ENCODE data around the gene GMDS. TPM values are rescaled to one million over a fixed set of nuclear protein-coding genes. Genes with fewer than 3 reads are reported as not detected.
A peak's percentile ranks its signal among the peaks of the same experiment; 100 is the strongest.

GMDS gene
- total and polyA plus RNA-seq, 2 donors (not counting 3 experiments of a cell fraction or from before 2014, with no cell fraction given) = 9.8 to 23.5 TPM

DNA sequence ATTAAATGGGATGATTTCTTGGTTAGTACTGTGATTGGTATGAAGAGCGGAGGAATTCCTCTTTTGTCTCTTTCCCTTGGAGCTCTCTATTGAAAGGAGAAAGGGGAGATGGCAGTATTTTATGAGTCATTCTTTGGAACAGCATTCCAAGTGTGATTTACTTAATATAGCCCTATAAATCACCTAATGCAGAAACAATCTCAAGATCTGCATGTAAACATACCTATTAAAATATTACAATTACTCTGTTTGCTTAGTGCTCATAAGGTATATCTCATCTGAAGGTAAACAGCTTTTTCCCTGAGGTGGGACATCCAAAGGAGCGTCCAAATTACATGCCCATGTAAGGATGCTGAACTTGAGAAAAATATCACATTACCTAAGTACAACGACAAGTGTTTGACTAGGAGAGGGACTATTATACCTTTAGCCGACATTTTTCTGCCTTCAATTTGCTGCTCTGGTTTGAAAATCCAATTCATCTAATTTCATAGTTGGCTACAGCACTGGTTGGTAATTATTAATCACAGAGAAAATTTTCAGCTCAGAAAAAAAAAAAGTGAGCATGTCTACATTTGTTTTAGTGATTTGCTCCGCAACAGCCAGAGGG is 406.7 kb downstream of the GMDS start:
- no peak overlapping the region for H3K9ac ChIP-seq (replicated peaks; ENCODE audit: extremely low read depth, insufficient read depth, low read length)
- FAIRE-seq = no peak
- H3K9me3 ChIP-seq (replicated peaks; ENCODE audit: control insufficient read depth, insufficient read depth, low read length) = no peaks in the 10 kb centered on the region
- H3K4me3 ChIP-seq (replicated peaks in 1 of 3; ENCODE audit: insufficient read depth in 1 of 3, low read depth in 1 of 3, low read length in 3 of 3) = no peak overlapping the region
- no peaks in the 10 kb centered on the region for H3K27me3 ChIP-seq (ENCODE audit: control insufficient read depth in 2 of 2, insufficient read depth in 2 of 2, low read length in 2 of 2)
- no peak overlapping the region for H3K27ac ChIP-seq (ENCODE audit: insufficient read depth, low read depth, low read length)
- H3K9me1 ChIP-seq (replicated peaks; ENCODE audit: control insufficient read depth, extremely low read depth, insufficient read depth, low read length) = no peaks in the 10 kb centered on the region
- no peak overlapping the region for H2AFZ ChIP-seq (ENCODE audit: low read depth, low read length)
- peak; percentile 52 for DNase-seq (ENCODE audit: low read depth, low spot score)
- no peaks in the 10 kb centered on the region for H4K20me1 ChIP-seq (replicated peaks; ENCODE audit: control insufficient read depth, extremely low read depth, insufficient read depth, low read length)
- TF ChIP-seq POLR2AphosphoS5 (IDR thresholded peaks at IDR 0.05; ENCODE audit: insufficient read depth, low read depth, low read length) = no peak
- no peak for TF ChIP-seq EZH2 (IDR thresholded peaks at IDR 0.05; ENCODE audit: borderline replicate concordance, low read depth, low read length, severe bottlenecking)
- TF ChIP-seq, protein P1, sequence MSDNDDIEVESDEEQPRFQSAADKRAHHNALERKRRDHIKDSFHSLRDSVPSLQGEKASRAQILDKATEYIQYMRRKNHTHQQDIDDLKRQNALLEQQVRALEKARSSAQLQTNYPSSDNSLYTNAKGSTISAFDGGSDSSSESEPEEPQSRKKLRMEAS (IDR thresholded peaks at IDR 0.05; ENCODE audit: insufficient read depth, insufficient read length) = no peak
- TF ChIP-seq MYC (IDR thresholded peaks at IDR 0.05; ENCODE audit: low read depth, low read length) = no peak
- no peak for TF ChIP-seq POLR2A (IDR thresholded peaks at IDR 0.05; ENCODE audit: low read depth, low read length)
- TF ChIP-seq GATA2 (IDR thresholded peaks at IDR 0.05; ENCODE audit: insufficient read depth, insufficient read length, low read depth, low read length) = no peak
- TF ChIP-seq FOS (IDR thresholded peaks at IDR 0.05; ENCODE audit: borderline replicate concordance, insufficient read depth, low read length) = peak; percentile 47
- peak; percentile 61 for TF ChIP-seq JUN (IDR thresholded peaks at IDR 0.05; ENCODE audit: borderline replicate concordance, insufficient read depth, insufficient read length, low read depth)
- TF ChIP-seq, protein P2, sequence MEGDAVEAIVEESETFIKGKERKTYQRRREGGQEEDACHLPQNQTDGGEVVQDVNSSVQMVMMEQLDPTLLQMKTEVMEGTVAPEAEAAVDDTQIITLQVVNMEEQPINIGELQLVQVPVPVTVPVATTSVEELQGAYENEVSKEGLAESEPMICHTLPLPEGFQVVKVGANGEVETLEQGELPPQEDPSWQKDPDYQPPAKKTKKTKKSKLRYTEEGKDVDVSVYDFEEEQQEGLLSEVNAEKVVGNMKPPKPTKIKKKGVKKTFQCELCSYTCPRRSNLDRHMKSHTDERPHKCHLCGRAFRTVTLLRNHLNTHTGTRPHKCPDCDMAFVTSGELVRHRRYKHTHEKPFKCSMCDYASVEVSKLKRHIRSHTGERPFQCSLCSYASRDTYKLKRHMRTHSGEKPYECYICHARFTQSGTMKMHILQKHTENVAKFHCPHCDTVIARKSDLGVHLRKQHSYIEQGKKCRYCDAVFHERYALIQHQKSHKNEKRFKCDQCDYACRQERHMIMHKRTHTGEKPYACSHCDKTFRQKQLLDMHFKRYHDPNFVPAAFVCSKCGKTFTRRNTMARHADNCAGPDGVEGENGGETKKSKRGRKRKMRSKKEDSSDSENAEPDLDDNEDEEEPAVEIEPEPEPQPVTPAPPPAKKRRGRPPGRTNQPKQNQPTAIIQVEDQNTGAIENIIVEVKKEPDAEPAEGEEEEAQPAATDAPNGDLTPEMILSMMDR (IDR thresholded peaks at IDR 0.05; ENCODE audit: extremely low read depth in 1 of 2, insufficient read depth in 1 of 2, low read depth in 1 of 2, low read length in 2 of 2) = no peak
- no TSS peak for BruUV-seq (replicated peaks)
- no peaks in the 10 kb centered on the region for H3K79me2 ChIP-seq (ENCODE audit: control insufficient read depth, insufficient read depth, low read length)
- H3K36me3 ChIP-seq (ENCODE audit: control insufficient read depth in 2 of 2, extremely low read depth in 1 of 2, insufficient read depth in 2 of 2, low read length in 2 of 2) = no peaks in the 10 kb centered on the region
- POLR2A ChIA-PET = no interaction called here
- peaks cover 14% of the 10 kb centered on the region for H3K4me1 ChIP-seq (ENCODE audit: control insufficient read depth, extremely low read depth, insufficient read depth, low read length)
- intact Hi-C loops (cut with micrococcal nuclease) = no loop called here
- dilution Hi-C loops (cut with MboI; ENCODE audit: extremely low pct_ligation_motif_present, low sequenced_read_pairs) = no loop called here
- CTCF ChIA-PET = interaction anchor here (0.9 to 1.2 kb wide), 6 partner anchors 9 to 61 kb away, joined by 3 to 4 read pairs (median 3); no protein-coding TSS in a partner anchor
- no peak overlapping the region for H3K4me2 ChIP-seq (ENCODE audit: insufficient read depth, low read length)

Data from endothelial cell of umbilical vein (primary cell).